Measurements from ENCODE around the gene AP3S2. TPM values are rescaled to one million over a fixed set of nuclear protein-coding genes. Genes with fewer than 3 reads are reported as not detected.

AP3S2 gene
- total and polyA plus RNA-seq, 8 donors = 11.0 to 25.2 (median 17.7) TPM

DNA sequence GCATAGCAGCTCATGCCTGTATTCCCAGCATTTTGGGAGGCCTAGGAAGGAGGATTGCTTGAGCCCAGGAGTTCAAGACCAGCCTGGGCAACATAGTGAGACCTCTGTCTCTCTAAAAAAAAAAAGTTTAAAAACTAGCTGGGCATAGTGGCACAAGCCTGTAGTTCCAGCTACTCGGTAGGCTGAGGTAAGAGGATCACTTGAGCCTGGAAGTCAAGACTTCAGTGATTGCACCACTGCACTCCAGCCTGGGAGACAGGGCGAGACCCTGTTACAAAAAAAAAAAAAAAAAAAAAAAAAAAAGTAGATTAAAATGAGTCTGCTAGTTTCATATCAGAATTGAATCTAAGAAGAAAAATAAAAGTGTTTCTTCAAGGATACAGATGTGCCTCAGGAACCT is 46.7 kb downstream of the AP3S2 start:
- 94 to 96% methylated on average over 2 of the region's 2 CpGs for WGBS, 2 donors
- Histone ChIP-seq H3K36me3 (no peaks in the 10 kb centered on the region), H3K27ac (no peak overlapping the region), H3K9me3 (no peaks in the 10 kb centered on the region), H3K4me1 (peaks cover 13 to 37% (median 27%) of the 10 kb centered on the region in 3 donors), H3K27me3 (no peaks in the 10 kb centered on the region), H3K4me3 (no peak overlapping the region)
- ATAC-seq = no peak
- intact Hi-C loops (cut with DNase I) = no loop called here
- no peak for DNase-seq
- TF ChIP-seq, protein P1, sequence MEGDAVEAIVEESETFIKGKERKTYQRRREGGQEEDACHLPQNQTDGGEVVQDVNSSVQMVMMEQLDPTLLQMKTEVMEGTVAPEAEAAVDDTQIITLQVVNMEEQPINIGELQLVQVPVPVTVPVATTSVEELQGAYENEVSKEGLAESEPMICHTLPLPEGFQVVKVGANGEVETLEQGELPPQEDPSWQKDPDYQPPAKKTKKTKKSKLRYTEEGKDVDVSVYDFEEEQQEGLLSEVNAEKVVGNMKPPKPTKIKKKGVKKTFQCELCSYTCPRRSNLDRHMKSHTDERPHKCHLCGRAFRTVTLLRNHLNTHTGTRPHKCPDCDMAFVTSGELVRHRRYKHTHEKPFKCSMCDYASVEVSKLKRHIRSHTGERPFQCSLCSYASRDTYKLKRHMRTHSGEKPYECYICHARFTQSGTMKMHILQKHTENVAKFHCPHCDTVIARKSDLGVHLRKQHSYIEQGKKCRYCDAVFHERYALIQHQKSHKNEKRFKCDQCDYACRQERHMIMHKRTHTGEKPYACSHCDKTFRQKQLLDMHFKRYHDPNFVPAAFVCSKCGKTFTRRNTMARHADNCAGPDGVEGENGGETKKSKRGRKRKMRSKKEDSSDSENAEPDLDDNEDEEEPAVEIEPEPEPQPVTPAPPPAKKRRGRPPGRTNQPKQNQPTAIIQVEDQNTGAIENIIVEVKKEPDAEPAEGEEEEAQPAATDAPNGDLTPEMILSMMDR (IDR thresholded peaks at IDR 0.05) = no peak
- FAIRE-seq = no peak

GRCh38 chr15:89845305-89845893 is 48.4 kb downstream of the AP3S2 start:
- WGBS, 2 donors = 78 to 79% methylated on average over 5 of the region's 5 CpGs
- Histone ChIP-seq H3K9me3 (no peaks in the 10 kb centered on the region), H3K4me3 (no peak overlapping the region), H3K27me3 (no peaks in the 10 kb centered on the region), H3K36me3 (no peaks in the 10 kb centered on the region), H3K4me1 (peaks cover 0 to 20% (median 11%) of the 10 kb centered on the region in 3 donors), H3K27ac (no peak overlapping the region)
- ATAC-seq (peak in 3 of 4 donors; percentile 55 to 70 (median 65)), DNase-seq (no peak), FAIRE-seq (no peak)
- TF ChIP-seq, protein P1 (IDR thresholded peaks at IDR 0.05) = no peak
- intact Hi-C loops (cut with DNase I) = no loop called here

- no peaks in the 10 kb centered on the region for H3K36me3 ChIP-seq
- DNase-seq (no peak), ATAC-seq (no peak), FAIRE-seq (no peak)
- H3K27me3 ChIP-seq = no peaks in the 10 kb centered on the region
- WGBS, 2 donors = 92 to 94% methylated on average over 1 of the region's 1 CpG
- TF ChIP-seq, protein P1 (IDR thresholded peaks at IDR 0.05) = no peak
- H3K4me1 ChIP-seq = peaks cover 4 to 26% (median 21%) of the 10 kb centered on the region in 3 donors
- no peak overlapping the region for H3K4me3 ChIP-seq
- intact Hi-C loops (cut with DNase I) = no loop called here
- H3K9me3 ChIP-seq = no peaks in the 10 kb centered on the region
- H3K27ac ChIP-seq = no peak overlapping the region
These were observed 51.8 kb downstream of the AP3S2 start for GRCh38 chr15:89841962-89842361.

GRCh38 chr15:89841306-89841705 is 52.5 kb downstream of the AP3S2 start:
- Histone ChIP-seq H3K9me3 (no peaks in the 10 kb centered on the region), H3K36me3 (peaks cover 0 to 1% (median 0%) of the 10 kb centered on the region in 3 donors), H3K27ac (no peak overlapping the region), H3K27me3 (no peaks in the 10 kb centered on the region), H3K4me3 (no peak overlapping the region), H3K4me1 (peaks cover 10 to 32% (median 27%) of the 10 kb centered on the region in 3 donors)
- DNase-seq (no peak), FAIRE-seq (no peak), ATAC-seq (no peak)
- intact Hi-C loops (cut with DNase I) = no loop called here
- TF ChIP-seq, protein P1 (IDR thresholded peaks at IDR 0.05) = no peak
- WGBS, 2 donors = 90 to 92% methylated on average over 4 of the region's 4 CpGs

DNA sequence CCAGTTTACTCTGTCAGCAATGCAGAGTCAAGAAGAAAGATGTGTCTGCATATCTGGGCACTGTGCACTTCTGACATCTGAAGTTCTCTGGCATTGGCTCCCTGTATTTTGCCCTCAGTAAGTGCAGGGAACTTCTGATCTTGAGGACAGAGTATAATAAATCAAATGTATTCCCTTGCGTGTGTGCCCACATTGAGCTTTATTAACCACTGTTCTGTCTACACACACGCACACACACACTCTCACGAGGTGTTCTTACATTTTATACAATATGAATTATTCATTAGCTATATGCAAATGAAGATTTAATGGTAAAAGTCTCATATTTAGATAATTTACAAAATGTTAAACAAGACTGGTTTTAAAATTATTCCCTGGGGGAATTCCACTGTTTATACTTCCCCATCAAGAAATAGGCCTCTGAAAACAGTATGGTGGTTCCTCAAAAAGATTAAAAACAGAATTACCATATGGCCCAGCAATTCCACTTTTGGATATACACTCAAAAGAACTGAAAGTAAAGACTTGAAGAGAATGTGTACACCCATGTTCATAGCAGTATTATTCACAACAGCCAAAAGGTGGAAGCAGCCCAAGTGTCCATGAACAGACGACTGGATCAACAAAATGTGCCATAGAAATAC is 54.5 kb downstream of the AP3S2 start:
- intact Hi-C loops (cut with DNase I) = no loop called here
- Histone ChIP-seq H3K27ac (peak overlapping the region in 1 of 4 donors; percentile 74), H3K9me3 (no peaks in the 10 kb centered on the region), H3K36me3 (peaks cover 0 to 19% (median 4%) of the 10 kb centered on the region in 3 donors), H3K27me3 (no peaks in the 10 kb centered on the region), H3K4me3 (no peak overlapping the region), H3K4me1 (peaks cover 10 to 24% (median 23%) of the 10 kb centered on the region in 3 donors)
- TF ChIP-seq, protein P1 (IDR thresholded peaks at IDR 0.05) = no peak
- 76 to 88% methylated on average over 4 of the region's 4 CpGs for WGBS, 2 donors
- ATAC-seq (no peak), FAIRE-seq (no peak), DNase-seq (no peak)

Measured in pancreas (tissue), 10 donors.